Cardiac fibroblast (primary cell): ENCODE measurements around the gene DMWD.

Source experiments
- DNase-seq, 2 donors: peaks; one replicate each; pipeline versions ENCODE4 v3.0.0 to v3.0.0-alpha.2; 2010; ENCODE audit warnings: low read depth in 2 of 2
- H3K4me3 ChIP-seq, 2 donors: replicated peaks in 1 of 2; 1 replicate in 1 of 2; 2 replicates in 1 of 2; pipeline ENCODE4 v1.5.1; 2011; ENCODE audit warnings: low read depth in 2 of 2, low read length in 2 of 2, mild to moderate bottlenecking in 2 of 2, moderate library complexity in 1 of 2
- TF ChIP-seq, protein P1 (sequence below): IDR thresholded peaks from one replicate; pipeline ENCODE4 v1.5.1; 2011; ENCODE audit warnings: low read depth, mild to moderate bottlenecking, low read length, inconsistent platforms

The DMWD gene

DNA sequence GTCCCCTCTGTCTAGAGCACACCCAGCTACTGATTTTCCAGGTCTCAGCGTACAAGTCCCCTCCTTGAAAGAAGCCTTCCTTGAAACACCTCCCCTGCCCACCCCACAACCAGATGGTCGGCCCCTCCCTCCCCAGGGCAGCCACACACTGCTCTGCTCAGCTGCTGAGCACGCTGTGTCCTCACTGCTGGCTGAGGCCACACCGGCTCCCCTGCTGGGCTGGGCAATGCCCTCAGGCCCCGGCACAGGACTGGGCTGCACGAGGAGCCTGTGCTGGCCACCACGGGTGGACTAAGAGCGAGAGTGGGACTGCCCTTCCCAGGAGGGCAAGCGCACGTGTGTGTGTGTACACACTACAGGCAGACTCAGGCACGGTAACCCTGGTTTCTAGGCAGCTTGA lies 34.3 kb upstream of the DMWD start:
- DNase-seq: no peak
- TF ChIP-seq, protein P1, sequence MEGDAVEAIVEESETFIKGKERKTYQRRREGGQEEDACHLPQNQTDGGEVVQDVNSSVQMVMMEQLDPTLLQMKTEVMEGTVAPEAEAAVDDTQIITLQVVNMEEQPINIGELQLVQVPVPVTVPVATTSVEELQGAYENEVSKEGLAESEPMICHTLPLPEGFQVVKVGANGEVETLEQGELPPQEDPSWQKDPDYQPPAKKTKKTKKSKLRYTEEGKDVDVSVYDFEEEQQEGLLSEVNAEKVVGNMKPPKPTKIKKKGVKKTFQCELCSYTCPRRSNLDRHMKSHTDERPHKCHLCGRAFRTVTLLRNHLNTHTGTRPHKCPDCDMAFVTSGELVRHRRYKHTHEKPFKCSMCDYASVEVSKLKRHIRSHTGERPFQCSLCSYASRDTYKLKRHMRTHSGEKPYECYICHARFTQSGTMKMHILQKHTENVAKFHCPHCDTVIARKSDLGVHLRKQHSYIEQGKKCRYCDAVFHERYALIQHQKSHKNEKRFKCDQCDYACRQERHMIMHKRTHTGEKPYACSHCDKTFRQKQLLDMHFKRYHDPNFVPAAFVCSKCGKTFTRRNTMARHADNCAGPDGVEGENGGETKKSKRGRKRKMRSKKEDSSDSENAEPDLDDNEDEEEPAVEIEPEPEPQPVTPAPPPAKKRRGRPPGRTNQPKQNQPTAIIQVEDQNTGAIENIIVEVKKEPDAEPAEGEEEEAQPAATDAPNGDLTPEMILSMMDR: no peak
- H3K4me3 ChIP-seq: no peak overlapping the region

- no peak overlapping the region for H3K4me3 ChIP-seq
- no peak for DNase-seq
- TF ChIP-seq, protein P1: no peak
Measured at GRCh38 chr19:45825917-45826893, 33.6 kb upstream of the DMWD start.

DNA sequence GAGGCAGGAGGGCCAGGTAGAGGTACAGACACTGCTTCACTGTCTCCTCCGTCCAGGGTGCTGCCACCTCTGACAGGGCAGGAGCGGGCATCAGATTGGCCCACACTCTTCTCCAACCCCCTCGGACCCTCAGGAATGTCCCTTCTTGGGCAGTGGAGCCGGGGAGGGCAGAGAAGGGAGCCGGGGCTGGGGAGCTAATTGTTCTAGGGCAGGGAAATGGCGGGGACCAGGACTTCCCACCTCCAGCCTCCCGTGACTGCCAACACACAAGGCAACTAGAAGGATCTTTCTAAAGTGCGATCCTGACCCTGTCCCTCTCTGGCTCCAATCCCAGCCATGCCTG lies 32.6 kb upstream of the DMWD start:
- no peak overlapping the region for H3K4me3 ChIP-seq
- TF ChIP-seq, protein P1: no peak
- no peak for DNase-seq

GRCh38 chr19:45824531-45825262 lies 32.1 kb upstream of the DMWD start:
- H3K4me3 ChIP-seq: no peak overlapping the region
- DNase-seq: no peak
- TF ChIP-seq, protein P1: no peak

DNA sequence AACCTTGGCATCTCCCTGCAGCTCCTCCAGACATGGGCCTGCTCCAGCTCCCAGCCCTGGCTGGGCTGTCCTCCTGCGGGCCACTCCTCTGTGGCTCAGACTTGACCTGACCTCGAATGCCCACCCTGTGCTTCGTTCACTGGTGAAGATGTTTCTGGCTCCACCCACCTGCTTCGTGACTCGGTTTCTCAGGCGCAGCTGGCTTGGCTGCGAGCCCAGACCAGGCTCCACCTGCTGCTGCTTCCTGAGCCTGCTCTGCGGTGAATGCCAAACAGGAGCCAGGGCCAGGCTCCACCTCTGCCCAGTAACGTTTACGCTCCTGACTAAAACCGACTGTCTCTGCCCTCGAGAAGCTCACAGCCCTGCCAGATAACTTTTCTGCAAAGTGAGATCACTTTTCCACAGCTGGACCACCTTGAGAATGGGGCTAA lies 31.4 kb upstream of the DMWD start:
- DNase-seq: peak in 1 of 2 donors; percentile 14
- no peak overlapping the region for H3K4me3 ChIP-seq
- TF ChIP-seq, protein P1: no peak

- TF ChIP-seq, protein P1: no peak
- DNase-seq: no peak
Measured at GRCh38 chr19:45823182-45823581, 30.5 kb upstream of the DMWD start.

More at GRCh38 chr19:45823182-45823581, 30.5 kb upstream of the DMWD start:
- no peak overlapping the region for H3K4me3 ChIP-seq
